Putamen (tissue), 1 donor: ENCODE measurements around the gene COL13A1.

Source experiments
- DNase-seq: peaks from one replicate; pipeline ENCODE4 v3.0.0-alpha.2; 2016; ENCODE audit warnings: low spot score

The COL13A1 gene

DNA sequence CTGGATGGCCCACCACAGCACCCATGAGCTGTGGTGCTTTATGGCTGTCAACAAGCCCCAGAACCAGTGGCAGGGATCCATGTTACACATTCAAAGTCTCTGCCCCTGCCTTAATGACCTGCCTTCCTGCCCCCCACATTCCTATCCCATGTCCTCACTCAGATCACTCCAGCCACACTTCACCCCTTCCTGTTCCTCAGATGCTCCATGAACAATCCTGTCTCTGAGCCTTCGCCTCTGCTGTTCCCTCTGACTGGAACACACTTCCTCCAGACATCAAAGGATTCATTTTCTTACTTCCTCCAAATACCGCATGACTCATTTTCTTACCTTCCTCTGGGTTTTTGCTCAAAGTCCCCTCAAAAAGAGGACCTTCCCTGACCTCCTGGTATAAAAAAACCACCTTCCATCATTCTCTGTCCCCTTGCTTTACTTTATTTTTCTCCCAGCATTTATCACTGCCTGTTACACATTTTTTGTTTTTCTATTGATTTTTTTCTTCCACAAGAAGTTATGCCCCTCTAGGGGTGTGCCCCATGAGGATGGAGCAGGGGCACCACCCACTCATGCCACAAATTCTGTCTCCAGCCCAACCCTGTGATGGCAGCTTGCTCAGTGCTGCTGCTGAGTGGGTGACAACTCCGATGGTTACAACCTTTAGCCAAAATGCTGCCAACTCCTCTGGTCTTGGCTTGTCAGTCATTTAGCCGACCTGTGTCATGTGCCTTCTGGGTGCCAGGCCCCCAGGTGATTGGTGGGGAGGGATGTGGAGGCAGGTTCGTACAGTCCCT, 18.2 kb downstream of the COL13A1 start:
- no peak for DNase-seq

DNA sequence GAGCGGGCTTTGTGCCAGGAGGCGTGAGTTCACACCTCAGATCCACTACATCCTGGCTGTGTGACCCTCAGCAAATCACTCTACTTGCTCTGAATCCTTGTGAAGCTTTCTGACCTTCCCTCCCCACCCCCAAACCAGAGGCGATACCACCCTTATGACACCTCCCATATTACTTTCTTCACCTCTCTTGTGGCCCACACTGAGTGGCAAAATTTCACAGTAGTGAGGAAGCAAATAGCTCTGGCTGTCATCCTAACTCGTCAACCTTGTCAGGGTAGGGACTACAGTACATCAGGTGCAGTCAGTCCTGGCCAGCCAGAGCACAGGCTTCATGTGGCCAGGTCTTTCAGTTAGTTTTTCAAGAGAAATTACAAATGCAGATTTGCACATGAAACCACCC, 19.1 kb downstream of the COL13A1 start:
- DNase-seq, result no peak

DNA sequence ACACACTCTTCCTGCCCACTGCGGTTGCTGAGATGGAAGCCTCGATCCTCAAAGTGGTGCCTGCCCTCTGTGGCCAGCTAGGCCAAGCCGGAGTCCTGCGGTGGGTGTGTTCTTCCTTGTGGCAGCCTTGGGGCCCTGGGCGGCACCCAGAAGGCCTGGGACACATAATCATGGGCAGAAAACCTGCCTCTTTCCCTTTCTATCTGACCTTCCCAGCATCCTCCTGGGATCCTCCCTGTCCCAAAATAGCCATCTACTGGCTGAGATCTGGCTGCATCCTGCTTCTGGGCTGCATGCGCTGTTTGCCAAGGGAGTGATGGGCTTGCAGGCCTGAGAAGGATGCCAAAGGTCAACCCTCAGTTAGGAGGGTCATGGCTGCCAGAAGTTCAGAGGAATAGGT, 23.9 kb downstream of the COL13A1 start:
- no peak for DNase-seq

DNA sequence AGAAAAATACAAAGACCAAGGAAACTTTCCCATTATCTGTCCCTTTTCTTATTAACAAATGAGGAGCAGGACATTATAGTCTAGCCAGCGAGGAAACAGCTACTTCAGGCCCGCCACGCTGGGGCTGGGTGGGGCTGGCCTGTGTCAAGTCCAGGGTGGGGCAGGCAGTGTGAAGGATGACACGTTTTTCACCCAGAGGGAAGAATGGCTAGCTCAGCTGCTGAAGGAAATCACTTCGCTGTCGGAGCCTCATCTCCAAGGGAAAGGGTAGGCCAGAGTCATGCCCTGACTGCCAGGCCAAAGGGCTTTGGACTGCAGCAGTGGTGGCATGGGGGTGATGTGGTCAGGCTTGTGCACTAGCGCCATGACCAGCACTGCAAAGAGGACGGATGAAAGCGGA, 24.4 kb downstream of the COL13A1 start:
- no peak for DNase-seq

DNA sequence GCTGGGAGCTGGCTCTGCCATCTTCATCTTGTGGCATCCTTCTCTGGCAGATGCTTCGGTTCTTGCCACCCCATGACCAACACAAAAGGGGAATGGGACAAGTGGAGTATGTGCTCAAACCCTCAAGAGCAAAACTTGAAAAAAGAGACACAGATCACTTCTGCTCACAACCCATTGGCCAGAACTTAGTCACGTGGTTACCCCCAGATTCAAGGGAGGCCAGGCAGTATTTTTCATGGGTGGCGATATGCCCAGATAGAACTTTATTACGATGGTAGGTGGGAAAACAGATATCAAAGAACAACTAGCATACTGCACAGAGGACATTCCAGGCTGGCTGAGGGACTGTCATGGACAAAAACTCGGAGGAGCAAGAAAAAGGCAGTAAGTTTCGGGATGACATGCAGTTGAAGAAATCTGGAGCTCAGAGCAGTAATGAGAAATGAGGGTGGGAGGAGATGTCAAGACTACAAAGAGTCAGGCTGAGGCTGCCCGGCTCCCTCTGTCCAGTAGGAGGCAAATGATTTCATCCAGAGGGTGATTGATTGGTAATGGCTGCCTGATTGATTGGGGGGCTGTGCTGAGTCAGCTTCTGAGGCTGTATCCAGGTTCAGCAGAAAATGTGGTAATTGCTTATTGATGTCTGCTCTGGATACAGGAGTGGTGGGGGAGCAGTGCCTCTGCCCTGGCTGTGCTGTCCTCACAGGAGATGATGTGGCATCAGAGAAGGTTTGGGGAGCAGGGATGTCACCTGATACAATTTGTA, 25.3 kb downstream of the COL13A1 start:
- no peak for DNase-seq

DNA sequence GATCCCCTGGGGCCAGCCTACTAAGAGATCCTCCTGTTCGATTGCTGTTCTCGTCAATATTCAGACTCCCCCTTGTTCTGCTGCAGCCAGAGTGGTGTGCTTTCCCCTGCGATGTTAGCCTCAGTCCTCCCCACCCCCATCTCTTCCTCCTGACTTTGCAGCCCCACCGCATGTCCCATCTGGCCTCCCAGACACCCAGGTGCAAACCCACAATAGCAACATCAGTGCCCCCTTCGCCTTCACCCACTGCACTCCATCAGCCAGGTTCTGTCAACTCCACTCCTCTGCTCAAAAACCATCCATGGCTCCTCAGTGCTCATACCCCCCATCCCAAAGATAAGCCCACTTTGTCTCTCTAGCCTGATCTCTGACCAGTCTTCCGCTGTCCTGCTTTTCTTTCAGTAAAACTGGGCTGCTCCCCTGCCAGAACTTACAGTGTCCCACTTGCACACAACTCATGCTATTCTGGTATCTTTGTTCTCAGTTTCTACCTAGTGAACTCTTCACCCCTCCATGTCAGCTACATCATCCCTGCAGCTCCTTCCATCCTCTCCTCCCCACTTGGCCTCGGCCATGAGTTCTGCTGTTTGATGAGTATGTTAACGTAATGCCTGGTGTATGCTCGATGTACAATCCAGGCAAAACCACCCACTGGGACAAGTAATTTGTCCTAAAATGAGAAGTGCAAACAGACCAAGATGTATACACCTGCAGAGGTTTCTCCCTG, 26.6 kb downstream of the COL13A1 start:
- DNase-seq, result no peak

DNA sequence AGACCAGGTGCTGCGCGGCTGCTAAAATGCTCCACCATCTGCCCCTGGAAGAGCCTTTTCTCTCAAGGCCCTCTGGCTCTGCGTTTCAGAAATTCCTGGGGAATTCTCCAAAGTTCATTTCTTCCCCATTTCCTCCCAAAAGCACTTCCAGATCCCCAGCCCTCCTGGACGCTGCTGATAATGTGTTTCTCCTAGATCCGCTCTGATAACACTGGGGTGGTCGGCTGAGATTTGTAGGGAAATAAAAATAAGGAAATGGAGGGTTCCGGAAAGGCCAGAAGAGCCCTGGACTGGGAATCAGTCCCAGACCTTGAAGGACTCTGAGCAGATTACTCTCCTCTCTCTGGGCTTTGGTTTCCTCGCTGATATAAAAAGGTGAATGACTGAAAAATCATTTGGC, 28.1 kb downstream of the COL13A1 start:
- DNase-seq, result no peak

DNA sequence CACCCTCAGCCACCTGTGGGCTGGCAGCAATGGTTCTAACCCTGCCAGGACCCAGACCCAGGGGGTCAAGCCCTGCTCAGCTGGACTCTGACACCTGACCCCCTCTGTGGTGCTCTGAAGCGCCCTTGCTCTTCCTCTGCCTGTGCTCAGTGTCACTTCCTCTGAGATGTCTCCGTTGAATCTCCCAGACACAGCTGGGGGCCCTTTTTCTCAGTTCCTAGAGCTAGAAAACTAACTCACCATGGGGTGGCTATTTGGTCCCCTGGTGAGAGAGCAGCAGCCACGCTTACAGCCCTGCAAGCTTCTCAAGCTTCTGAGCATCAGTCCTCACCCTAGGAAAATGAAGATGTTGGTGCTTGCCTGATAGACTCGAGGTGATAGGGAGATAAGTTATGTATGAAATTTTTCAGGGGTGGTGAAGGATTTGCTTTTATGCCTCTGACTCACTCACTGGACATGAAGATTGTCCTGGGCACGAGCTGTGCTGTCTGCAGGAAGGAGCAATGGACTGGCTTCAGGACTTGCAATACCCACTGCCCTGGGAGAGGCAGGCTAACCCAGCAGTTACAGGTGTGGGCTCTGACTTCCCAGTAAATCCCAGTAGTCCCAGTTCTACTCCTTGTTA, 29.6 kb downstream of the COL13A1 start:
- no peak for DNase-seq

DNA sequence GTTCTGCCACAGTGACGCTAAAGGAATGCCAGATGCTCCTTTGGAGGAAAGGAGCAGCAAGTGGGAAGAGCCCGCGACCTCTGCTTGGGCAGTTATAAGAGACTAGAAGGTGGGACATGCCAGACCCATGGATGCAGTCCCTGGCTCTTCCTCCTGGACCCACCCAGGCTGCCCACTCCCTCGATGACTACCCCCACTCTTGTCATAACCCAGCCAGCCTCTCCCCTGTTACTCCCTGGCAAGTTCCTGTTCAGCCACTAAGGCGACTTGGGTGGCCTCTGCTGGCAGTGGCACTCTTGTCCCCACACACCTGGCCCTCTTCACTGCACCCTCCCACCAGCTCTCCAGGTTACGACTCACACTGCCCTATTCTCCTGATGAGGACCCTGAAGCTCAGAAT, 33.5 kb downstream of the COL13A1 start:
- DNase-seq, result no peak

DNA sequence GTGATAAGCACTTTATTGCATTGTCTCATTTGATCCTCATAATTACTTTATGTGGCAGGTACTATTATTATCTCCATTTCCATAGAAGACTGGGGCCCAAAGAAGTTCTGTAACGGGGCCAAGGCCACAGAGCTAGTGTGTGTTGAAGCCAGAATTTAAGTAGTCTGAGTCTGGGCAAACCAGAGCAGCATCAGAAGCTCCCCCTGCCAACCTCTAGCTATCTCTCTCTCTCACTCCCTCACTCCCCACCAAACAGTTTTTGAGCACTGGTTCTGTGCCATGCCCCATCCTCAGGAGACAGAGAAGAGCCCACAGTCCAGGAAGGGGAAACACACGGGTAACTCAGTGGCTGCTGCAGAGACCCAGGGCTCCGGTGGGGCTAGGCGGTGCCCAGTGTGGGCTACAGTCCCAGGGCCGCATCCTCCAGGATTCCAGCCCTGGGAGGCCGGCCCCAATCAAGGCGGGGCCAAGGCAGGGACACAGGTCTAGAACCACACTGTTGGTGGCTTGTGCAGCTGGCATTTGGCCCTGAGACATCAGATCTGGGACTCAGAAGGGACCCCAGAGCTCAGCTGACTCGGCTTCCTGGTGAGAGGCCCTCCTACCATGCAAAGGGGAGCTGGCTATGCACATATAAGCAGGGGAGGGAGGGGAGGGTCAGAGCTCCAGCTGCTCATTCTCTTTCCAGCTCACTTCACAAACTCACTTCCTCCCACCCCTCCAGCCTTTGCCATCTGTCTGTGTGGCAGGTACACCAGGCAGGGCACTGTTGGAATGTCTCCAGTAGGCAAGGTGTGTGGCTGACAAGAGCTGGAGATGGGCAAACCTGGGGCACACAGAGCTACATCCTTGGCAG, 34.4 kb downstream of the COL13A1 start:
- DNase-seq, result no peak

DNA sequence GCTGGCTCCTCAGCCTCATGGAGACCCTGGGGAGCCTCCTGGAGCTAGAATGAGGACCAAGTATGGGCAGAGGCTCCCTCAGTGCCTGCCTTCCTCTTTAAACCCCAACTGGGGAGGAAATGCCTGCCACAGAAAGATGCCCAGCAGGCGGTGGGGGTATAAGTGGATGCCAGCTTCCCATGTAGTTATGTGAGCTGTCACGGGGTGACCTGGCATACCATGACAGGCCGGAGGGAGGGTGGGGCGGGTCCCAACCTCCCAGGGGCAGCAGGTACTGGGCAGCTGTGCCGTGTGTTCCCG, 35.0 kb downstream of the COL13A1 start:
- DNase-seq, result no peak

DNA sequence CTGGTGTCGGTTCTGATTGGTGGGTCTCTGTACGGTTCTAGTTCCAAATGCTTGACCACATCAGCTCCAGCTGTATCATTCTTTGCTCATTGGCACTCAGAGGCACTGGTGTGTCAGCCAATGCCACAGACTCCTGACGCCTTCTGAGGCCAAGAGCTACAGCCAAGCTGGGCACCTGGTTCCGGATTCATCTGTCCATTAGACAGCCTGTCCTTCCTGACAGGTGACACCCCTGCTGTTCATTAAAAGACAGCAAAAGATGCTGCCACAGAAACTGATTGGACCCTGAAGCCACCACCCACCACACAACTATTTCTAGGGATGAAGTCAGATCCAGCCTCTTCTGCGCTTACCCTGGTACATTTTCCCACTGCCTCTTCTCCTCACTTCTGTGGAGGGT, 35.6 kb downstream of the COL13A1 start:
- DNase-seq, result no peak

DNA sequence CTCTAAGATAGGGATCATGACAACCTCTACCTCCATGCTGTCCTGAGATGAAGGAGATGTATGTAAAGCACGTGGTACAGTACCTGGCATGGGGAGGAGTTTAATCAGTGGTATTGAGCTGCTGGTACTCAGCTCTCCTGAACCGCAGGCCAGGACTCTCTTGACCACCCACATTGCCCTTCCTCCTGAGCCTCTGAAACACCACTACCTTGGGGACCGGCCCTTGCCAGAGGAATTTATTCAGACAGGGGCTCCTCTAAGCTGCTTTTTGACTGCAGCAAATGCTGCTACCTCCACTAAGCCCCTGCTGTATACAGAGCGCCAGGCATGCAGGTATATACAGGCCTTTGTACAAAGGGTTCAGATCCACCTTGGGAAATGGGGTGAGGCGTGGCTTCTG, 36.7 kb downstream of the COL13A1 start:
- no peak for DNase-seq

DNA sequence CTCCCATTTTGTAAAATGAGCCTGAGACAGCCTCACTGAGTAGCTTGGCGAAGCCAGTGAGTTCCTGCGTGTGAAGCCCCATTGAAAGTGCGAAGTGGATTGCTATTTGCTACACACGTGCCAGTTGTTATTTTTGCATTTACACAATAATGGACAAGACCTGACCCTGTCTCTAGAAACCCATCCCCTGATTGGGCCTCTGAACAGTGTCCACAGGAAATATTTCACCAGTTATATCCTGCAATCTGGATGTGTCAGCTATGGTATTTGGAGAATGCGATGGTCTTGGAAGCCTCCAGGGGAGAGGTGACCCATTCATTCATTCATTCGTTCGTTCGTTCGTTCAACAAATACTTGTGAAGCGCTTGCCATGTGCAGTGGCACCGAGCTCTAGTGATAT, 37.1 kb downstream of the COL13A1 start:
- no peak for DNase-seq

DNA sequence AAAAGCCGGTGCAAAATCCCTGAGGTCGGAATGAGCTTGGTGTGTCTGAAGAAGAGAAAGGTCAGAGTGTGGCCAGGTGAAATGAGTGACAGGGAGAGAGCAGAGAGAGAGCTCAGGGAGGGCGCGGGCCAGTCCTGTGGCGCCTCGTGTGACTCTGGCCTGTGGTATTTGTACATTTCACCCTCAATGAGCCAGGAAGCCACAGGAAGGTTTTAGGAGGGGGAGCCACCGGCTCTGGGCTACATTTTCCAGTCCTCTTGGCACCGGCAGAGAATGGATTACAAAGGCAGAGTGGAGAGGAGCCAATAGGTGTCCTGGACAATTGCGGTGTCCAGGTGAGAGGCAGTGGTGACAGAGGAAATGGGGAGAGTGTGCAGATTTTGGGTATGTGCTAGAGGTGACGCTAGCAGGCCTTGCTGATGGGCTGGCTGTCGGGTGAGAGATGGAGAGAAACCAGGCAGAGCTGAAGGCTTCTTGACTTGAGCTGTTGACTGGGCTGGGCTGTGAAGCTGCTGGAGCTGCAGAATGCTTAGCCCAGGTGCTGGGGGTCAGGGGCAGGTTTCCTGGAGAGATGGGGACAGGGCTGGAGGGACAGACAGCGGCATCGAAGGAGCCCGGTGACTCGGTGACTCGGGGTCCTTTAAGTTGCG, 38.1 kb downstream of the COL13A1 start:
- no peak for DNase-seq

DNA sequence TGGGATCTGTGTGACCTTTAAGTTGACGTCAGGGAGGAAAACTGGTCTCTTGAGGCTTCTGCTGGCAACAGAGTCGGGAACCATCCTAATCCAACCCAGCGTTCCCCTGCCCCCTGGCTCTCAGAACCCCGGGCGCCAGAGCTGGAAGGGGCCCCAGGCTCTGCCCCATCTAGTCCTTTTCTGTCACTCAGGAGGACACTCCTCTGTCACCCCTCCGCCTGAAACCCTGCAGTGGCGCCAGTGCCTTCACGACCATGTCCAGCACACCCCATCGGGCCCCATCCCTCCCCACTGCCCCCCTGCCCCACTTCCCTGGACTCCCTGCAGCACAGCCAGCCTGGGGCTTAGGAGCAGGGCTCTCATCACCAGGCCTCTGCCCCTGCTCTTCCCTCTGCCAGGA, 39.1 kb downstream of the COL13A1 start:
- DNase-seq, result no peak

DNA sequence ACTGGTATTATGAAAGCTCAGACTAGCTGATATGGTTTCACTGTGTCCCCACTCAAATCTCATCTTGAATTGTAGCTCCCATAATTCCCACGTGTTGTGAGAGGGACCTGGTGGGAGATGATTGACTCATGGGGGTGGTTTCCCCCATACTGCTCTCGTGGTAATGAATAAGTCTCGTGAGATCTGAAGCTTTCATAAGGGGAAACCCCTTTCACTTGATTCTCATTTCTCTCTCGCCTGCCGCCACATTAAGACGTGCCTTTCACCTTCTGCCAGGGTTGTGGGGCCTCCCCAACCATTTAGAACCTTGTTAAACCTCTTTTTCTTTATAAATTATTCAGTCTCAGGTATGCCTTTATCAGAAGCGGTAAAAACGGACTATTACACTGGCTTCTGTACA, 40.3 kb downstream of the COL13A1 start:
- no peak for DNase-seq

DNA sequence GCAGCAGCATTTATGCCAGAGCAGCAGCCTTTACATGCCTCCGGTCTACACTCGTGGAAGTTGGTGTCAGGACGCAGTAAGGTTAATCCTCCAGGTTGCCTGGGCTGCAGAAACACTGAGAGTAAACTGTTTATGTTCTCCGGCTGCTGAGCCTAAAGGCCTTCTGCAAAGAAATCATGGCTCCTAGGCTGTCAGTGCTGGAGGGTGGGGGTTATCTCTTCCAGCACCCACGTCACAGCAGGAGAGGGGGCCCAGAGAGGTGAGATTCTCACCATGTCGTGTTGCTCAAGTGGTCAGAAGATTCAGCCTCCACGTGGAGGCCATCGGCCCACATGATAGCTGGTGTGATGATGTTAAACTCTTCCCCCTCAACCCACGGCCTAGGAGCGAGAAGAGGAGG, 41.2 kb downstream of the COL13A1 start:
- no peak for DNase-seq

DNA sequence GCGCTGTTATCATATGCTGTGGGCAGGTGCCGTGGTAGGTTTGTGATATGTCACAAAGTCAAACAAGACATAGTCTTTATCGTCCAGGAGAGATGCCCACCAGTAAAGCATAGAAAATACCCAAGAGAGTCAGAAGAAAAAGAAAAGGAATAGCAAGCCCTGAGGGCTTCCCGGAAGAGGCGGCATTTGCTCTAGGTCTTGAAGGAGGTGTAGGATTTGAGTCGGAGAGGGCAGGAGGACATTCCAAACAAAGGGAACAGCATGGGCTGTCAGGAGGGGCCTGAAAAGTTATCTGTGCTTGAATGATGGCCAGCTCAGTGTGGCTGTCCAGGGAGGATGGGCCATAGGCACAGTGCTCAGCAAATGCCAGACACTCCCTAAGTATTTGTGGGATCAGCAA, 42.2 kb downstream of the COL13A1 start:
- no peak for DNase-seq

DNA sequence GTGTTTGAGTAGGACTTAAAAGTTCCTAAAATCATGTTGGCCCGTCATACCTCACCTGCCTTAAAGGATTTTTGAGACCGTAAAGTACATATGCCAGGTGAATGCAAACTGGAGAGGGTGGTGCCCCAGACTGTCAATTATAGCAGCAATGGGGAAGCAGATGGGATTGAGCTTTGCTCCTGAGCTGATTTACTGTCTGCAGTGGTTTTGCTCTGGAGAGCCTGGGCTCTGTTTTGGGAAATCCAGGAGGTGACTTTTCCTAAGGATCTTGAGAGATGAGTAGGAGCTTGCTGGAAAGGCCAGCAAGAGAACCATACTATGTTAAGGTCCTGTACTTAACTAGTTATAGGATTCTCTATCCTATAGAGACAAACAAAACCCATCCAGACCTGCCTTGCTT, 43.0 kb downstream of the COL13A1 start:
- DNase-seq, result no peak

DNA sequence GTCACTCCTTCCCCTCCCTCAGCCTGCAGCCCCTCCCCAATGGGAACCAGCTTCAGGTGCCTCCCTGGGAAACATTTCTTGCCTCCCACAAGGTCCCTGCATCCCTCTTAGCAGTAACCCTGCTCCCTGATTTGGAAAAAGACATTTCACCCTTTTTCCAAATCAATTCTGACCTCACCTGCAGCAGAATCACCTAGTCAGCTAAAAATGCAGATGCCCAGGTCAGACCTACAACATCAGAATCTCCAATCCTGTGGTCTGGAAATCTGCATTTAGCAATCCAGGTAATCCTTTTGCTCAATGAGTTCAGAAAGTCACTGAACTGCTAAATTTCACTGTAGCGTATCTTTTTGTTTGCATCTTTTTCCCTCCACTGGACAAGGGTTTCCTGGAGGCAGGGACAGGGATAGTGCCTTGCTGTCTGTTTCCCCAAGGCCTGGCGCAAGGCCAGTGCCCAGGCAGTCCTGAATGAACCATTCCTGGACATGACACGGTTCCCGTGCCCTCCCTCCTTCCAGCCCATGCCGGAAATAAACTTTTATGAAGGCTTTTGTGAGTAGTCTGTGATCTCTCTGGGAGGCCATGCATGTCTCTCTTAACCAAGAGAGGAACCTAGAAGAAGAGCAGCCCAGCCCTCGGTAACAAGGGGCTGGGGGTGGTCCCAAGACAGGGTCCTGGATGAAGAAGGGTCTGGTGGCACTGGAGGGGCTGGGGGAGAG, 44.0 kb downstream of the COL13A1 start:
- DNase-seq, result no peak
